Vagina (tissue), 2 donors: ENCODE data around the gene MSLN.

Experiments used
- POLR2A ChIP-seq, 2 donors: fragments of 450-650 bp; IDR thresholded peaks; one replicate each; pipeline ENCODE4 v1.6.1; 2017; ENCODE audit warnings: antibody characterized with exemption in 2 of 2, mild to moderate bottlenecking in 2 of 2, moderate library complexity in 2 of 2
- POLR2AphosphoS5 ChIP-seq, 2 donors: sonication (generic); formaldehyde crosslinking; IDR thresholded peaks; one replicate each; pipeline ENCODE4 v1.9.0; 2017; ENCODE audit warnings: antibody characterized with exemption in 2 of 2, mild to moderate bottlenecking in 2 of 2, low read depth in 1 of 2; ENCODE audit not compliant: insufficient read depth in 1 of 2
- TF ChIP-seq, protein P1 (sequence below), 3 experiments: fragments of 450-650 bp in 2 of 3; fragments of 200-600 bp in 1 of 3; sonication (generic) in 1 of 3; IDR thresholded peaks; one replicate each; pipeline ENCODE4 v1.5.1; 2017 to 2019; ENCODE audit warnings: antibody characterized with exemption in 3 of 3, mild to moderate bottlenecking in 2 of 3, moderate library complexity in 2 of 3

DNA sequence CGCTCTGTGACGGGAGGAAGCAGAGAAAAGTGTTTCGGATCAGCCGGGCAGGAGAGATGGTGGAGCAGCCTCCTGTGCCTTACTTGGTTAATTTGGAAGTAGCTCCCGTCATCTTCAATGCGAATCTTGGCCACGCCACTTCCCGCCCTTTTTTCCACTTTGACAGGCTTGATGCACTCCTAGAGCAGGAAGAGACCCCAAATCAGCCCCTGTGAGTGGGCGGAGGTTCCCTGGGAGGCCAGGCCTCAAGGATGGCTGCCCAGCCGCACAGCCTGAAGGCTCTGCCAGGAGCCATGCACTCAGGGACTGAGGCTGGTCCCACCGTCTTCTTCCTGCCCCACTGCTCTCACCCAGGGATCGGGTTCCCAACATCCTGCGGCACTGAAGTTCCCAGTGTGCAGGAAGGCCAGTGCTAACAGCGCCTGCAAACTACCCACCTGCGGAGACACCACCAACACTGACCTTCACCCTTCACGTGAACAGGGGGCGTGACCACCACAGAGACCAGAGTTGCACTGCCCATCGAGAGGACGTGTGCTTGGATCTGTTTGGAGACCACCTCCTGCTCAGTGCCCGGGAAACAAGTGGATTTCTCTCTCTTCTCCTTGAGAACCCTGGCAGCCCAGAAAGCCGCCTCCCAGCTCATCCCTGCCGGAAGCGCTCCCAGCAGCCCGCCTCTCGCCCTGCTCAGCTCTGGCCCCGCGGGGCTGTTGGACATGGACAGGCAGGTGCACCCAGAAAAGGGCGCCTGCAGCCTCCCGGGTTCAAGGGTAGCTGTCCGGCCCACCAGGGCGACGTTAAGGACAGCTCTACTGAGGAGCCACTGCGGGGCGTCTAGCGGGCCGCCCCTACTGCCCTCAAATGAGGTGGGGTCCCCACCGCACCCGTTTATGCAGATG is 20.7 kb upstream of the MSLN start:
- no peak for TF ChIP-seq POLR2A (IDR thresholded peaks at IDR 0.05)
- TF ChIP-seq POLR2AphosphoS5 (IDR thresholded peaks at IDR 0.05; ENCODE audit: insufficient read depth in 1 of 2, low read depth in 1 of 2), result no peak
- TF ChIP-seq, protein P1, sequence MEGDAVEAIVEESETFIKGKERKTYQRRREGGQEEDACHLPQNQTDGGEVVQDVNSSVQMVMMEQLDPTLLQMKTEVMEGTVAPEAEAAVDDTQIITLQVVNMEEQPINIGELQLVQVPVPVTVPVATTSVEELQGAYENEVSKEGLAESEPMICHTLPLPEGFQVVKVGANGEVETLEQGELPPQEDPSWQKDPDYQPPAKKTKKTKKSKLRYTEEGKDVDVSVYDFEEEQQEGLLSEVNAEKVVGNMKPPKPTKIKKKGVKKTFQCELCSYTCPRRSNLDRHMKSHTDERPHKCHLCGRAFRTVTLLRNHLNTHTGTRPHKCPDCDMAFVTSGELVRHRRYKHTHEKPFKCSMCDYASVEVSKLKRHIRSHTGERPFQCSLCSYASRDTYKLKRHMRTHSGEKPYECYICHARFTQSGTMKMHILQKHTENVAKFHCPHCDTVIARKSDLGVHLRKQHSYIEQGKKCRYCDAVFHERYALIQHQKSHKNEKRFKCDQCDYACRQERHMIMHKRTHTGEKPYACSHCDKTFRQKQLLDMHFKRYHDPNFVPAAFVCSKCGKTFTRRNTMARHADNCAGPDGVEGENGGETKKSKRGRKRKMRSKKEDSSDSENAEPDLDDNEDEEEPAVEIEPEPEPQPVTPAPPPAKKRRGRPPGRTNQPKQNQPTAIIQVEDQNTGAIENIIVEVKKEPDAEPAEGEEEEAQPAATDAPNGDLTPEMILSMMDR (IDR thresholded peaks at IDR 0.05), result no peak
